ENCODE measurements around the gene DOK6.

- no peak for TF ChIP-seq EZH2 (IDR thresholded peaks at IDR 0.05; ENCODE audit: low read length, unreplicated experiment)
- TF ChIP-seq, protein P1, sequence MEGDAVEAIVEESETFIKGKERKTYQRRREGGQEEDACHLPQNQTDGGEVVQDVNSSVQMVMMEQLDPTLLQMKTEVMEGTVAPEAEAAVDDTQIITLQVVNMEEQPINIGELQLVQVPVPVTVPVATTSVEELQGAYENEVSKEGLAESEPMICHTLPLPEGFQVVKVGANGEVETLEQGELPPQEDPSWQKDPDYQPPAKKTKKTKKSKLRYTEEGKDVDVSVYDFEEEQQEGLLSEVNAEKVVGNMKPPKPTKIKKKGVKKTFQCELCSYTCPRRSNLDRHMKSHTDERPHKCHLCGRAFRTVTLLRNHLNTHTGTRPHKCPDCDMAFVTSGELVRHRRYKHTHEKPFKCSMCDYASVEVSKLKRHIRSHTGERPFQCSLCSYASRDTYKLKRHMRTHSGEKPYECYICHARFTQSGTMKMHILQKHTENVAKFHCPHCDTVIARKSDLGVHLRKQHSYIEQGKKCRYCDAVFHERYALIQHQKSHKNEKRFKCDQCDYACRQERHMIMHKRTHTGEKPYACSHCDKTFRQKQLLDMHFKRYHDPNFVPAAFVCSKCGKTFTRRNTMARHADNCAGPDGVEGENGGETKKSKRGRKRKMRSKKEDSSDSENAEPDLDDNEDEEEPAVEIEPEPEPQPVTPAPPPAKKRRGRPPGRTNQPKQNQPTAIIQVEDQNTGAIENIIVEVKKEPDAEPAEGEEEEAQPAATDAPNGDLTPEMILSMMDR (conservative IDR thresholded peaks at IDR 0.05; ENCODE audit: low read depth, low read length), result no peak
- no peak for TF ChIP-seq EZH2phosphoT487 (IDR thresholded peaks at IDR 0.05; ENCODE audit: borderline replicate concordance, low read length)
Measured at GRCh38 chr18:69622184-69622583, 221.5 kb downstream of the DOK6 start.
